ENCODE results near the gene ZNF440.
"Not testable (repeated sequence)": the region's sequence is repeated elsewhere in the genome, so short reads cannot be mapped to it uniquely, and the experiment has no call there.

- TF ChIP-seq CTCF (IDR thresholded peaks at IDR 0.05); RCOR1 (IDR thresholded peaks at IDR 0.05; ENCODE audit: low read depth, low read length); POLR2A (IDR thresholded peaks at IDR 0.05; ENCODE audit: low read length); MAZ (IDR thresholded peaks at IDR 0.05; ENCODE audit: borderline replicate concordance, low read depth, low read length); CHD2 (IDR thresholded peaks at IDR 0.05; ENCODE audit: low read length, partially characterized antibody); CBX8 (IDR thresholded peaks at IDR 0.05); CHD4 (IDR thresholded peaks at IDR 0.05; ENCODE audit: borderline replicate concordance); HDAC2 (IDR thresholded peaks at IDR 0.05); CEBPB (IDR thresholded peaks at IDR 0.05); KDM1A (IDR thresholded peaks at IDR 0.05; ENCODE audit: low read depth): not testable (repeated sequence)
These were observed 53.7 kb downstream of the ZNF440 start for GRCh38 chr19:11867766-11868165.
